KMS-11 (cell line): Measurements from ENCODE around the gene ARL6IP4.
"Not testable (repeated sequence)": the region's sequence is repeated elsewhere in the genome, so short reads cannot be mapped to it uniquely, and the experiment has no call there.

Source experiments
- H2AFZ ChIP-seq: fragments of 200-600 bp; sonication (generic); 2 replicates; pipeline ENCODE4 v1.6.1; 2016; ENCODE audit warnings: antibody characterized with exemption, mixed run types, low read depth
- H3K27ac ChIP-seq: fragments of 200-600 bp; sonication (generic); 2 replicates; pipeline ENCODE4 v1.6.1; 2016; ENCODE audit warnings: mild to moderate bottlenecking, mixed run types
- H3K27me3 ChIP-seq: fragments of 200-600 bp; sonication (generic); 2 replicates; pipeline ENCODE4 v1.6.1; 2017; ENCODE audit warnings: mild to moderate bottlenecking, low read depth, mixed run types, moderate library complexity; ENCODE audit not compliant: insufficient read depth
- H3K36me3 ChIP-seq: fragments of 200-600 bp; sonication (generic); 2 replicates; pipeline ENCODE4 v1.6.1; 2017; ENCODE audit warnings: mild to moderate bottlenecking, mixed run types; ENCODE audit not compliant: insufficient read depth
- H3K4me1 ChIP-seq: fragments of 200-600 bp; sonication (generic); 2 replicates; pipeline ENCODE4 v1.6.1; 2016; ENCODE audit warnings: mild to moderate bottlenecking, low read depth, mixed run types; ENCODE audit not compliant: poor library complexity, severe bottlenecking
- H3K4me2 ChIP-seq: fragments of 200-600 bp; sonication (generic); 2 replicates; pipeline ENCODE4 v1.7.0; 2016; ENCODE audit warnings: mild to moderate bottlenecking, mixed run types
- H3K4me3 ChIP-seq: fragments of 200-600 bp; sonication (generic); IDR thresholded peaks from 2 replicates; pipeline ENCODE4 v1.6.1; 2017; ENCODE audit warnings: low read depth, low read length, mixed read lengths; ENCODE audit not compliant: insufficient read depth
- H3K79me2 ChIP-seq: fragments of 200-600 bp; sonication (generic); 2 replicates; pipeline ENCODE4 v1.6.1; 2016; ENCODE audit warnings: low read depth, mixed run types; ENCODE audit not compliant: insufficient read depth
- H3K9ac ChIP-seq: fragments of 200-600 bp; sonication (generic); 2 replicates; pipeline ENCODE4 v1.6.1; 2016; ENCODE audit warnings: mild to moderate bottlenecking, mixed run types
- H4K20me1 ChIP-seq: fragments of 200-600 bp; sonication (generic); 2 replicates; pipeline ENCODE4 v1.6.1; 2016; ENCODE audit warnings: mild to moderate bottlenecking, mixed run types; ENCODE audit not compliant: insufficient read depth
- TF ChIP-seq, protein P1 (sequence below): fragments of 200-600 bp; sonication (generic); conservative IDR thresholded peaks from 2 replicates; pipeline ENCODE4 v1.6.1; 2017; ENCODE audit warnings: low read depth, mild to moderate bottlenecking, antibody characterized with exemption, low read length, moderate library complexity, mixed read lengths

The ARL6IP4 gene

DNA sequence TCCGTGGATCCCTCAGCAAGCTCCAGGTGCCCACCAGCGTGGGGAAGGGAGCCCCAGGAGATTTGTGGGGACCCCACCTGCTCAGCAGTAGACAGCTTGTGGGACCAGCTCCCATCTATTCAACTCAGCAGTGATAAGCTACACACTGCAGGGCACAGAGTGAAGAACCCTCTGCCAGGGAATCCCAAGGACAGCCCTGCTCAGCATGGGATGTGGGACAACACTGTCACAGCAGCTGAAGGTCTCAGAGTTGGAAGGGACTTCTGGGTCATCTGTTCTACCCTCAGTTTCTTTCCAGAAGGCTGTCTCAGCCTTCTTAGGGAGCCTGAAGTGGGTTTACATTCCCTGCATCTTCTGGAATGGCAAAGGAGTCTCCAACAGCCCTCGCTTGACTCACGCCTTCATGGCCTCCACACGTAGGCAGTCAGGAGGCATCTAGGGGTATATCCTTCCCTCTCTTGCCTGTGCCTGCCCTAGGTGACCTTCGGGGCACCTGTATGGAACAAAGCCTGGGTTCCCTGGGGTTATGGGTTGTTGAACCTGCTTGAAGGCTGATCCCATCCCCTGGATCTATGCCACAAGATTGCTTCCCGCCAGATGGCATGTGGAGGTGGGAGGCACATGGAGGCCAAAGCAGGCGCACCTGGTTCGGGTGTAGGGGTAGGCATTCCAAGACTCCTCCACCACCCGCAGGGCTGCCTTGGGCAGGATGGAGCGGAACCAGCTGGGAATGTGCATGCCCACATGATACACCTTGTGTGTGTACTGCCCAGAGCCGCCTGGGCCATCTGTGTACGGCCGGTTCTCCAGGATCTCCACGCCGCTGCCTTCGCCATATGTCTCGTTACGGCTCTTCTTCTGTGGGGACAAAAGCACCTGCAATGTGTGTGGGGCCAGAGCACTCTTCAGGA, 33.0 kb downstream of the ARL6IP4 start:
- Histone ChIP-seq H3K36me3 (no peaks in the 10 kb centered on the region), H3K4me2 (no peak overlapping the region), H3K27me3 (no peaks in the 10 kb centered on the region), H3K9ac (no peak overlapping the region), H3K79me2 (no peaks in the 10 kb centered on the region), H3K4me1 (no peaks in the 10 kb centered on the region), H4K20me1 (no peaks in the 10 kb centered on the region), H3K4me3 (no peak overlapping the region), H3K27ac (no peak overlapping the region), H2AFZ (no peak overlapping the region)
- TF ChIP-seq, protein P1, sequence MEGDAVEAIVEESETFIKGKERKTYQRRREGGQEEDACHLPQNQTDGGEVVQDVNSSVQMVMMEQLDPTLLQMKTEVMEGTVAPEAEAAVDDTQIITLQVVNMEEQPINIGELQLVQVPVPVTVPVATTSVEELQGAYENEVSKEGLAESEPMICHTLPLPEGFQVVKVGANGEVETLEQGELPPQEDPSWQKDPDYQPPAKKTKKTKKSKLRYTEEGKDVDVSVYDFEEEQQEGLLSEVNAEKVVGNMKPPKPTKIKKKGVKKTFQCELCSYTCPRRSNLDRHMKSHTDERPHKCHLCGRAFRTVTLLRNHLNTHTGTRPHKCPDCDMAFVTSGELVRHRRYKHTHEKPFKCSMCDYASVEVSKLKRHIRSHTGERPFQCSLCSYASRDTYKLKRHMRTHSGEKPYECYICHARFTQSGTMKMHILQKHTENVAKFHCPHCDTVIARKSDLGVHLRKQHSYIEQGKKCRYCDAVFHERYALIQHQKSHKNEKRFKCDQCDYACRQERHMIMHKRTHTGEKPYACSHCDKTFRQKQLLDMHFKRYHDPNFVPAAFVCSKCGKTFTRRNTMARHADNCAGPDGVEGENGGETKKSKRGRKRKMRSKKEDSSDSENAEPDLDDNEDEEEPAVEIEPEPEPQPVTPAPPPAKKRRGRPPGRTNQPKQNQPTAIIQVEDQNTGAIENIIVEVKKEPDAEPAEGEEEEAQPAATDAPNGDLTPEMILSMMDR = no peak

- H3K4me2 ChIP-seq, H4K20me1 ChIP-seq, H3K36me3 ChIP-seq, H3K4me3 ChIP-seq, H3K4me1 ChIP-seq, H3K79me2 ChIP-seq, H3K9ac ChIP-seq, H2AFZ ChIP-seq, H3K27me3 ChIP-seq, H3K27ac ChIP-seq: not testable (repeated sequence)
Observed at GRCh38 chr12:123014473-123014872, 34.0 kb downstream of the ARL6IP4 start.

GRCh38 chr12:123017753-123018152, 37.3 kb downstream of the ARL6IP4 start:
- Histone ChIP-seq H2AFZ (no peak overlapping the region), H3K4me1 (no peaks in the 10 kb centered on the region), H3K79me2 (no peaks in the 10 kb centered on the region), H4K20me1 (no peaks in the 10 kb centered on the region), H3K4me2 (no peak overlapping the region), H3K36me3 (no peaks in the 10 kb centered on the region), H3K27me3 (no peaks in the 10 kb centered on the region), H3K27ac (no peak overlapping the region), H3K4me3 (no peak overlapping the region), H3K9ac (no peak overlapping the region)
- TF ChIP-seq, protein P1 = no peak

DNA sequence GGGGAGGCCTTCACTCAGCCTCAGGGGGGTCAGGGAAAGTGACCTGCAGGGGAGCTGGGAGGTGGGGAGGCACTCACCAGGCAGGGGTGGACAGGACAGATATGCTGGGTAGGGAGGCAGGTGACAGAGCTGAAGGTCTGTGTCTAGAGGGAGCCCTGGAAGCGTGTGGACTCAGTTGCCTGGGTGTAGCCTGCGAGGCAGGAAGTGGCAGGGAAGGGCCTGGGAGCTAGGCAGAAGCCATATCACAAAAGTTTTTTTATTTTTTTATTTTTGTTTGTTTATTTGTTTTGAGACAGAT, 39.3 kb downstream of the ARL6IP4 start:
- no peaks in the 10 kb centered on the region for H3K4me1 ChIP-seq
- no peaks in the 10 kb centered on the region for H3K36me3 ChIP-seq
- no peak overlapping the region for H2AFZ ChIP-seq
- no peaks in the 10 kb centered on the region for H4K20me1 ChIP-seq
- H3K4me2 ChIP-seq = no peak overlapping the region
- no peaks in the 10 kb centered on the region for H3K79me2 ChIP-seq
- TF ChIP-seq, protein P1 = no peak
- H3K4me3 ChIP-seq = no peak overlapping the region
- H3K9ac ChIP-seq = no peak overlapping the region
- no peaks in the 10 kb centered on the region for H3K27me3 ChIP-seq
- no peak overlapping the region for H3K27ac ChIP-seq
